PFSK-1 (cell line): ENCODE results near the gene ARR3.

Source experiments
- FOXP2 ChIP-seq: optimal IDR thresholded peaks from 2 replicates; pipeline ENCODE3; 2011; ENCODE audit warnings: borderline replicate concordance, control low read depth, inconsistent platforms; ENCODE audit not compliant: insufficient read depth; ENCODE audit errors: extremely low read length, extremely low read depth
- POLR2AphosphoS5 ChIP-seq: IDR thresholded peaks from 2 replicates; pipeline ENCODE4 v1.6.1; 2012; ENCODE audit warnings: low read depth, mild to moderate bottlenecking, control low read depth, low read length, moderate library complexity
- SIN3A ChIP-seq: IDR thresholded peaks from 2 replicates; pipeline ENCODE4 v1.6.1; 2012; ENCODE audit warnings: mild to moderate bottlenecking, low read length, moderate library complexity, borderline replicate concordance; ENCODE audit not compliant: insufficient read depth
- TAF1 ChIP-seq: IDR thresholded peaks from 2 replicates; pipeline ENCODE4 v1.6.1; 2012; ENCODE audit warnings: low read length, control low read depth, borderline replicate concordance; ENCODE audit not compliant: insufficient read depth
- TF ChIP-seq, protein P1 (sequence below), 2 experiments: IDR thresholded peaks; 2 replicates each; pipeline versions ENCODE4 v1.6.1 to v1.8.0; 2011 to 2012; ENCODE audit warnings: low read depth in 2 of 2, low read length in 2 of 2, control low read depth in 1 of 2, inconsistent platforms in 1 of 2, mild to moderate bottlenecking in 1 of 2, moderate library complexity in 1 of 2; ENCODE audit not compliant: insufficient read depth in 1 of 2

ARR3 gene

DNA sequence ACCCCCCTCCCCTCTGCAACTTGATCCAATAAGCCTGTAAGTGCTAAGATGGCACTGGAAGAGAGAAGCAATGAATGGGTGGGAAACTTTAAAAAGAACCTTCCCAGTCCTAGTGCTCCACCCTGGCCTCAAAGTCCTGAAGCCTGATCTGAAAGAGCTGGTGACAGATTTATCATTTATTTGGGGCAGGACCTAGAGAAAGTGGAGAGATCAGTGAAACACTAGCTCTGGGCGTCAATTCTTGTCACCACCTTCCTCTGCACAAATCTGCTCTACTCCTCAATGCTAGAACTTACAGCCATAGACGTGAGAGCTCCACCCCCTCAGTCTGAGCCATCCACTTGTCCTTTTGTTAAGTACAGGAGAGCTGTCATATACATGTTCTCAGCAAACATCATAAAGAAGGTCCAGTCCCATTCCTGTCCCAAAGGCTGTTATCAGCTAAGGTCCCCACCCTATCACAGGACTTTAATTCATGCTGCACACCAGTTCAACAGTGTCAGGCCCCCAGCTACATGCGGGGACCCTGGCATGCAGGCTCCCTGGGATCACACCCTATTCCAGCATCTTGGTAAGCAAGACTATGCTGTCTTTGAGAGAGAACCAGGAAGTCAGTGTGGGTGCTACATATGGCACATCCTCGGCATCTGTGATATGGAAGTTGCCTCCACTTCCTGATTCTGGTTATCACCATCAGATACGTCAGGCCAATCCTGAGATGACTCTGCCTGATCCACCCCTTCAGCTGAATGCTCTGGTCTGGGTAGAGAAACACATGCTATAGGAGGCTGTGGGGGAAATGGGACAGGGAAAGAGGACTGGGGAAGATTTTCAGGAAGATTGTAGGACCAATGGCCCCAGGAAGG, 10.5 kb upstream of the ARR3 start:
- TF ChIP-seq TAF1, result no peak
- TF ChIP-seq, protein P1, sequence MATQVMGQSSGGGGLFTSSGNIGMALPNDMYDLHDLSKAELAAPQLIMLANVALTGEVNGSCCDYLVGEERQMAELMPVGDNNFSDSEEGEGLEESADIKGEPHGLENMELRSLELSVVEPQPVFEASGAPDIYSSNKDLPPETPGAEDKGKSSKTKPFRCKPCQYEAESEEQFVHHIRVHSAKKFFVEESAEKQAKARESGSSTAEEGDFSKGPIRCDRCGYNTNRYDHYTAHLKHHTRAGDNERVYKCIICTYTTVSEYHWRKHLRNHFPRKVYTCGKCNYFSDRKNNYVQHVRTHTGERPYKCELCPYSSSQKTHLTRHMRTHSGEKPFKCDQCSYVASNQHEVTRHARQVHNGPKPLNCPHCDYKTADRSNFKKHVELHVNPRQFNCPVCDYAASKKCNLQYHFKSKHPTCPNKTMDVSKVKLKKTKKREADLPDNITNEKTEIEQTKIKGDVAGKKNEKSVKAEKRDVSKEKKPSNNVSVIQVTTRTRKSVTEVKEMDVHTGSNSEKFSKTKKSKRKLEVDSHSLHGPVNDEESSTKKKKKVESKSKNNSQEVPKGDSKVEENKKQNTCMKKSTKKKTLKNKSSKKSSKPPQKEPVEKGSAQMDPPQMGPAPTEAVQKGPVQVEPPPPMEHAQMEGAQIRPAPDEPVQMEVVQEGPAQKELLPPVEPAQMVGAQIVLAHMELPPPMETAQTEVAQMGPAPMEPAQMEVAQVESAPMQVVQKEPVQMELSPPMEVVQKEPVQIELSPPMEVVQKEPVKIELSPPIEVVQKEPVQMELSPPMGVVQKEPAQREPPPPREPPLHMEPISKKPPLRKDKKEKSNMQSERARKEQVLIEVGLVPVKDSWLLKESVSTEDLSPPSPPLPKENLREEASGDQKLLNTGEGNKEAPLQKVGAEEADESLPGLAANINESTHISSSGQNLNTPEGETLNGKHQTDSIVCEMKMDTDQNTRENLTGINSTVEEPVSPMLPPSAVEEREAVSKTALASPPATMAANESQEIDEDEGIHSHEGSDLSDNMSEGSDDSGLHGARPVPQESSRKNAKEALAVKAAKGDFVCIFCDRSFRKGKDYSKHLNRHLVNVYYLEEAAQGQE (IDR thresholded peaks at IDR 0.05; ENCODE audit: insufficient read depth in 1 of 2, low read depth in 2 of 2, low read length in 2 of 2), result no peak
- no peak for TF ChIP-seq POLR2AphosphoS5
- no peak for TF ChIP-seq FOXP2
- no peak for TF ChIP-seq SIN3A

DNA sequence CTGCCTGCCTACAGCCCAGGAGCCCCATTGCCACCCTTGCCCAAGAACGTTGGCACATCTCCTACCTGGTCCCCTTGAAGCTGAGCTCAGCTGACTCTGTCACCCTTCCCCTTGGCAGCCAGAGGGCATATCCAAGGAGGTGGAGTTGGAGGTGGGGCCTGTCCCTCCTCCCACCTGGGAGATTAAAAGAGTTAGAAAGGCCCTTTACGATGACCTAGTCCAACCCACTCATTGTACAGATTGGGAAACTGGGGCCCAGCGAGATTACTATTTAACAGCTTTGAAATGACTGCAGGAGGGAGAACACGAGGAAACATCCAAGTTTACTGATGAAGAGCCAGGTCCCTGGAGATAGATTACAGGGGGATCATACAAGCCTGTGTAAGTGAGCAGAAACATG, 8.0 kb upstream of the ARR3 start, which contains the start of gene P2RY4:
P2RY4 (minus strand) TSS at position 101 of the 400 bp plus-strand sequence. CDS start 580 bp downstream, outside the sequence.
- TF ChIP-seq, protein P1 (IDR thresholded peaks at IDR 0.05; ENCODE audit: insufficient read depth in 1 of 2, low read depth in 2 of 2, low read length in 2 of 2), result no peak
- no peak for TF ChIP-seq FOXP2
- no peak for TF ChIP-seq TAF1
- no peak for TF ChIP-seq SIN3A
- no peak for TF ChIP-seq POLR2AphosphoS5

DNA sequence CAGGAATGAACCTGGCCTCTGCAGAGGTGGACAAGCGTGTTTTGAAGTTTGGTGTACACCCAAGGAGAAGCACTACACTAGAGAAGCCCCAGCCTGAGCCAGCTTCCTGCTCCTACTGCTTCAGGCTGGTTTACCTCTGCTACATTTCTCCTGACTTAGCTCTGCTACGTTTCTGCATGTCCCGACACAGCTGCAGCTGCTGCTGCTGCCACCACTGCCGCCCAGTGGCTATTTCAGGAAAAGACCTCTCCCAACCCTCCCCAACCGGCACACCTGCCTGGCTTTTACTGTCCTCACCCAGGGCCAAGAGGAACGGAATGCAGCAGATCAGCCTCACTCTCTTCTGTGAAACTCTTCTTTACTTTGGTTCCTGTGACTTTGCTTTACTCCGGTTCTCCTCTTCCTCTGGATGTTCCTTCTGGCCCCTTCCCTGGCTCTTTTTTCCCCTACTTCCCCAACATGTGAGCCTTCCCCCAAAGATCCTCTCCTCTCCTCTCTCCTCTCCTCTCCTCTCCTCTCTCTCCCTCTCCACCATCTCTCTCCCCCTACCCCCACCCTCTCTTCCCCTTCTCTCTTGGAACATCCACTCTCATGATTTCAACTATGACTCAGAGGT, 5.1 kb upstream of the ARR3 start:
- TF ChIP-seq, protein P1 (IDR thresholded peaks at IDR 0.05; ENCODE audit: insufficient read depth in 1 of 2, low read depth in 2 of 2, low read length in 2 of 2), result 0 out of 4 replicates have a peak, but pooled peaks have one; percentile 26 to 41
- TF ChIP-seq POLR2AphosphoS5, result no peak

DNA sequence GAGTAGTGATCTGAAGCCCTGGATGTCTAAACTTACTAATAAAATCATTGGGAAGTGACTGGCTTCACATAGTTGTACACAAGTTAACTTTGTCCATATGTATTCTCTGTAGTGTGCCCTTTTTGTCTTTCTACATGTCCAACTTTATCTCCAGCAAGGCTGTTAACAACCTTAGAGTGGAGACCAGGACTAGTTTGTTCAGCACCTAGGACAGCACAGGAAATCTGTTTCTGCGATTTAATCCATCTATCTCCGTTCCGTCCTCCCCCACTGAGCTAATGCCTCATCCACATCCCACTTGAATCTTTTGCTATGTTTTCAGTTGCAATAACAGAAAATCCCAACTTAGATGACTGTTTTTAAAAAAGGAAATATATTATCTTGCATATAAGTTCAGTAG, 3.4 kb upstream of the ARR3 start:
- TF ChIP-seq SIN3A (no peak), POLR2AphosphoS5 (no peak), TAF1 (no peak)
- TF ChIP-seq, protein P1 (IDR thresholded peaks at IDR 0.05; ENCODE audit: insufficient read depth in 1 of 2, low read depth in 2 of 2, low read length in 2 of 2), result peak; percentile 78 to 93
